CD14-positive monocyte (primary cell): ENCODE data around the gene CACNA1B. TPM values are rescaled to one million over a fixed set of nuclear protein-coding genes. Genes with fewer than 3 reads are reported as not detected.

Experiments used
- DNase-seq, 3 donors: peaks; one replicate each; pipeline ENCODE4 v3.0.0-alpha.2; 2011 to 2022
- H2AFZ ChIP-seq: 2 replicates; pipeline ENCODE4 v1.6.0; 2012; ENCODE audit warnings: mild to moderate bottlenecking, low read depth, low read length, inconsistent platforms; ENCODE audit not compliant: insufficient read depth, poor library complexity, severe bottlenecking
- H3K27ac ChIP-seq, 2 donors: 1 replicate in 1 of 2; 2 replicates in 1 of 2; pipeline ENCODE4 v1.5.1; 2012 to 2013; ENCODE audit warnings: low read length in 2 of 2, control low read depth in 1 of 2, inconsistent platforms in 1 of 2, low read depth in 1 of 2, mild to moderate bottlenecking in 1 of 2
- H3K27me3 ChIP-seq, 2 donors: one replicate each; pipeline versions ENCODE4 v1.6.0 to v1.6.1; 2011 to 2013; ENCODE audit warnings: low read length in 2 of 2; ENCODE audit not compliant: control insufficient read depth in 2 of 2, insufficient read depth in 2 of 2
- H3K36me3 ChIP-seq, 2 donors: replicated peaks in 1 of 2; 1 replicate in 1 of 2; 2 replicates in 1 of 2; pipeline versions ENCODE4 v1.5.1 to v1.6.1; 2012 to 2013; ENCODE audit warnings: low read length in 2 of 2, control low read depth in 1 of 2, inconsistent platforms in 1 of 2, mild to moderate bottlenecking in 1 of 2; ENCODE audit not compliant: insufficient read depth in 2 of 2, control insufficient read depth in 1 of 2
- H3K4me1 ChIP-seq, 2 donors: 1 replicate in 1 of 2; 2 replicates in 1 of 2; pipeline versions ENCODE4 v1.5.1 to v1.6.1; 2012 to 2013; ENCODE audit warnings: low read length in 2 of 2, control low read depth in 1 of 2, inconsistent platforms in 1 of 2, mild to moderate bottlenecking in 1 of 2, moderate library complexity in 1 of 2; ENCODE audit not compliant: insufficient read depth in 2 of 2, control insufficient read depth in 1 of 2
- H3K4me2 ChIP-seq: replicated peaks from 2 replicates; pipeline ENCODE3; 2012; ENCODE audit warnings: low read length, moderate library complexity, mild to moderate bottlenecking; ENCODE audit not compliant: poor library complexity, severe bottlenecking; ENCODE audit errors: extremely low read depth
- H3K4me3 ChIP-seq, 3 experiments: fragments of 200-600 bp in 1 of 3; sonication (generic) in 1 of 3; replicated peaks in 1 of 3; 1 replicate in 2 of 3; 2 replicates in 1 of 3; pipeline ENCODE4 v1.5.1; 2011 to 2013; ENCODE audit warnings: low read length in 3 of 3, mild to moderate bottlenecking in 3 of 3, control low read depth in 2 of 3, low read depth in 2 of 3, inconsistent platforms in 1 of 3, moderate library complexity in 1 of 3
- H3K79me2 ChIP-seq: 2 replicates; pipeline ENCODE4 v1.6.0; 2012; ENCODE audit warnings: mild to moderate bottlenecking, control low read depth, inconsistent platforms, low read length, moderate library complexity; ENCODE audit not compliant: insufficient read depth
- H3K9ac ChIP-seq: 2 replicates; pipeline ENCODE4 v1.6.0; 2017; ENCODE audit warnings: low read length, mild to moderate bottlenecking; ENCODE audit not compliant: insufficient read depth, poor library complexity, severe bottlenecking
- H3K9me3 ChIP-seq, 2 donors: replicated peaks in 1 of 2; 1 replicate in 1 of 2; 2 replicates in 1 of 2; pipeline versions ENCODE4 v1.5.1 to v1.6.1; 2012 to 2013; ENCODE audit warnings: low read length in 2 of 2, control low read depth in 1 of 2; ENCODE audit not compliant: control insufficient read depth in 1 of 2, insufficient read depth in 1 of 2
- H4K20me1 ChIP-seq: 2 replicates; pipeline ENCODE4 v1.6.0; 2012; ENCODE audit warnings: mild to moderate bottlenecking, low read length, control low read depth, moderate library complexity; ENCODE audit not compliant: insufficient read depth
- H3K27ac Mint-ChIP-seq, 7 donors: one replicate each; pipeline ENCODE4 v1.8.0; 2020; ENCODE audit warnings: mild to moderate bottlenecking in 7 of 7, mixed read lengths in 7 of 7, moderate library complexity in 6 of 7, inconsistent platforms in 2 of 7
- H3K27me3 Mint-ChIP-seq, 3 donors: one replicate each; pipeline ENCODE4 v1.8.0; 2021 to 2022; ENCODE audit warnings: low read depth in 3 of 3, mild to moderate bottlenecking in 3 of 3, mixed read lengths in 3 of 3, moderate library complexity in 3 of 3, inconsistent platforms in 1 of 3
- H3K36me3 Mint-ChIP-seq, 2 donors: one replicate each; pipeline ENCODE4 v1.8.0; 2020; ENCODE audit warnings: mixed read lengths in 2 of 2, inconsistent platforms in 1 of 2, mild to moderate bottlenecking in 1 of 2
- H3K4me1 Mint-ChIP-seq: one replicate; pipeline ENCODE4 v1.8.0; 2020; ENCODE audit warnings: mild to moderate bottlenecking, mixed read lengths
- H3K4me3 Mint-ChIP-seq, 2 donors: one replicate each; pipeline ENCODE4 v1.8.0; 2020; ENCODE audit warnings: mild to moderate bottlenecking in 2 of 2, mixed read lengths in 2 of 2, moderate library complexity in 1 of 2
- H3K9me3 Mint-ChIP-seq, 7 donors: one replicate each; pipeline ENCODE4 v1.8.0; 2020 to 2022; ENCODE audit warnings: mixed read lengths in 7 of 7, mild to moderate bottlenecking in 6 of 7, moderate library complexity in 6 of 7, inconsistent platforms in 2 of 7
- WGBS: methylation state at CpG from one replicate; pipeline ENCODE4 v1.1.5; 2013; ENCODE audit warnings: missing lambda C conversion rate; ENCODE audit not compliant: insufficient coverage; 5-methylcytosine and 5-hydroxymethylcytosine counted together
- intact Hi-C, 2 donors: fragments of 100-400 bp; cut with micrococcal nuclease; formaldehyde crosslinking; loops; one replicate each; pipeline versions ENCODE4 v1.15.0 to v1.15.1; 2023
- polyA plus RNA-seq, 3 donors: library from polyadenylated mRNA; depleted of rRNA in 1 of 3; unstranded in 2 of 3; stranded (reverse) in 1 of 3; fragments of 300-500 nt in 2 of 3; fragments of >200 nt in 1 of 3; fragmentation: Illumina TruSeq in 2 of 3; gene quantifications; 1 replicate in 2 of 3; 2 replicates in 1 of 3; pipeline ENCODE4 v1.2.3, GENCODE V29; 2012 to 2021
- TF ChIP-seq, protein P1 (sequence below): fragments of 200-600 bp; IDR thresholded peaks from one replicate; pipeline ENCODE4 v1.8.0; 2022; ENCODE audit warnings: antibody characterized with exemption, mild to moderate bottlenecking

The CACNA1B gene
- polyA plus RNA-seq, 3 donors: not detected

GRCh38 chr9:137836151-137836830 is 41.3 kb upstream of the CACNA1B start:
- Histone ChIP-seq H3K27me3 (no peaks in the 10 kb centered on the region), H3K4me2 (no peak overlapping the region), H2AFZ (no peak overlapping the region), H3K9ac (no peak overlapping the region), H3K79me2 (no peaks in the 10 kb centered on the region), H4K20me1 (no peaks in the 10 kb centered on the region), H3K9me3 (peaks cover 0 to 19% of the 10 kb centered on the region in 2 donors), H3K4me1 (no peaks in the 10 kb centered on the region), H3K27ac (no peak overlapping the region), H3K4me3 (no peak overlapping the region), H3K36me3 (peaks cover 47 to 60% of the 10 kb centered on the region in 2 donors)
- intact Hi-C loops: no loop called here
- no peak overlapping the region for H3K27ac Mint-ChIP-seq
- 95% methylated on average over 25 of the region's 28 CpGs for WGBS
- no peak overlapping the region for H3K4me3 Mint-ChIP-seq
- H3K4me1 Mint-ChIP-seq: no peaks in the 10 kb centered on the region
- DNase-seq: no peak
- peaks cover 5 to 22% (median 9%) of the 10 kb centered on the region in 7 donors for H3K9me3 Mint-ChIP-seq
- TF ChIP-seq, protein P1, sequence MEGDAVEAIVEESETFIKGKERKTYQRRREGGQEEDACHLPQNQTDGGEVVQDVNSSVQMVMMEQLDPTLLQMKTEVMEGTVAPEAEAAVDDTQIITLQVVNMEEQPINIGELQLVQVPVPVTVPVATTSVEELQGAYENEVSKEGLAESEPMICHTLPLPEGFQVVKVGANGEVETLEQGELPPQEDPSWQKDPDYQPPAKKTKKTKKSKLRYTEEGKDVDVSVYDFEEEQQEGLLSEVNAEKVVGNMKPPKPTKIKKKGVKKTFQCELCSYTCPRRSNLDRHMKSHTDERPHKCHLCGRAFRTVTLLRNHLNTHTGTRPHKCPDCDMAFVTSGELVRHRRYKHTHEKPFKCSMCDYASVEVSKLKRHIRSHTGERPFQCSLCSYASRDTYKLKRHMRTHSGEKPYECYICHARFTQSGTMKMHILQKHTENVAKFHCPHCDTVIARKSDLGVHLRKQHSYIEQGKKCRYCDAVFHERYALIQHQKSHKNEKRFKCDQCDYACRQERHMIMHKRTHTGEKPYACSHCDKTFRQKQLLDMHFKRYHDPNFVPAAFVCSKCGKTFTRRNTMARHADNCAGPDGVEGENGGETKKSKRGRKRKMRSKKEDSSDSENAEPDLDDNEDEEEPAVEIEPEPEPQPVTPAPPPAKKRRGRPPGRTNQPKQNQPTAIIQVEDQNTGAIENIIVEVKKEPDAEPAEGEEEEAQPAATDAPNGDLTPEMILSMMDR: no peak
- H3K36me3 Mint-ChIP-seq: peaks cover 32 to 51% of the 10 kb centered on the region in 2 donors
- peaks cover 0 to 2% (median 0%) of the 10 kb centered on the region in 3 donors for H3K27me3 Mint-ChIP-seq

- H3K4me3 ChIP-seq: no peak overlapping the region
- no peaks in the 10 kb centered on the region for H3K4me1 ChIP-seq
- H3K4me2 ChIP-seq: no peak overlapping the region
- 87% methylated on average over 12 of the region's 12 CpGs for WGBS
- intact Hi-C loops: no loop called here
- H3K4me3 Mint-ChIP-seq: no peak overlapping the region
- no peaks in the 10 kb centered on the region for H4K20me1 ChIP-seq
- H3K4me1 Mint-ChIP-seq: no peaks in the 10 kb centered on the region
- H3K79me2 ChIP-seq: no peaks in the 10 kb centered on the region
- H3K9me3 ChIP-seq: peaks cover 0 to 19% of the 10 kb centered on the region in 2 donors
- H3K27ac Mint-ChIP-seq: no peak overlapping the region
- no peak overlapping the region for H3K27ac ChIP-seq
- H3K27me3 Mint-ChIP-seq: peaks cover 0 to 2% (median 0%) of the 10 kb centered on the region in 3 donors
- H3K36me3 Mint-ChIP-seq: peaks cover 28 to 47% of the 10 kb centered on the region in 2 donors
- H3K27me3 ChIP-seq: no peaks in the 10 kb centered on the region
- no peak overlapping the region for H2AFZ ChIP-seq
- H3K36me3 ChIP-seq: peaks cover 46 to 54% of the 10 kb centered on the region in 2 donors
- TF ChIP-seq, protein P1: no peak
- DNase-seq: no peak
- no peak overlapping the region for H3K9ac ChIP-seq
- H3K9me3 Mint-ChIP-seq: peaks cover 5 to 21% (median 9%) of the 10 kb centered on the region in 7 donors
Measured at GRCh38 chr9:137836831-137837241, 40.7 kb upstream of the CACNA1B start.
